HCT116 (cell line): ENCODE data around the gene PHOSPHO1.

ENCODE experiments used
- CTCF ChIP-seq, 3 experiments: fragments of 200-600 bp in 1 of 3; sonication (generic) in 1 of 3; IDR thresholded peaks in 2 of 3; conservative IDR thresholded peaks in 1 of 3; 2 replicates each; pipeline ENCODE4 v1.5.1; 2012 to 2017; ENCODE audit warnings: low read depth in 2 of 3, low read length in 2 of 3, antibody characterized with exemption in 1 of 3, borderline replicate concordance in 1 of 3, control low read depth in 1 of 3, mild to moderate bottlenecking in 1 of 3, mixed read lengths in 1 of 3, mixed run types in 1 of 3, moderate library complexity in 1 of 3; ENCODE audit not compliant: insufficient read depth in 1 of 3
- EZH2 ChIP-seq: fragments of 200-600 bp; sonication (generic); IDR thresholded peaks from 2 replicates; pipeline ENCODE4 v1.6.1; 2017; ENCODE audit warnings: antibody characterized with exemption, mixed run types
- JUND ChIP-seq: IDR thresholded peaks from 2 replicates; pipeline ENCODE4 v1.6.1; 2012
- POLR2A ChIP-seq: IDR thresholded peaks from 2 replicates; pipeline ENCODE4 v1.7.0; 2011; ENCODE audit warnings: borderline replicate concordance; ENCODE audit not compliant: insufficient read depth, insufficient read length; ENCODE audit errors: extremely low read depth
- REST ChIP-seq: IDR thresholded peaks from 2 replicates; pipeline ENCODE4 v1.6.1; 2012; ENCODE audit warnings: low read depth
- SP1 ChIP-seq: IDR thresholded peaks from 2 replicates; pipeline ENCODE4 v1.6.1; 2012; ENCODE audit warnings: low read depth
- SRF ChIP-seq: IDR thresholded peaks from 2 replicates; pipeline ENCODE4 v1.6.1; 2012; ENCODE audit warnings: low read depth

DNA sequence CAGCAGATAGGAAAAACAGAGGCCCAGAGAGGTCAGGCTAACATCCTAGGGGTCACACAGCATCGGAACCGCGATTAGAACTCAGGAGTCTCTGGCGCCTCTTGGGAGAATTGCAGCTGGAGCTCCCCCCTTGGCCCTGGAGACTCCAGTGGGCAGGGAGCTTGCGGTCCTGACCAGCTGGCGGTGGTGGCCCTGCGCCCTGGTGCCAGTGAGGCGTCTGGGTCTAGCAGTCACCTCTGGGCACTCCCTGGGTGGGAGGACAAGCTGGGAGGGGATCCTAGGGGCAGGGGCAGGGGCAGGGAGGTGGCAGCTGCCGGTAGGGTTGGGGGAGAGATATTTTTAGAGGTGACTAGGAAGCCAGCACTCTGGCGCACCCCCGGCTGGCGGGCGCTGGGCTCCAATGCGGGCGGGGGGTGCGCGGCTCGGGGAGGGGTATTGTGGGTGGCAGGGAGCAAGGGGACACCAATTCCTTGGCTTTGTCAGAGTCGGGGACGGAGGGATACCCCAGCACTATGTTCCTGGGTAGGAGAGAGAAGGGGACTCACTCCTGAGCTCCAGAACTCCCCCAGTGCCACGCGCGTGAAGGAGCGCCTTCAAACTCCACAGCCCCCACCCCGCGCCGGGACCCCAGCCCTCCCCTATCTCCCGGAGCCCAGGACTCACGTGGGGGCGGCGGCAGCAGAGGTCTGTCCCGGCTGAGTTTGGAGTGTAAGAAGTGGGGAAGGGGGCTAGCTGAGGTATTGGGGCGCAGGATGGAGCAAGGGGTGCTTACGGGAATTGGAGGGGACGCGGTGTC is 584 bp downstream of the PHOSPHO1 start:
- TF ChIP-seq CTCF (IDR thresholded peaks at IDR 0.05 in 2 of 3, conservative IDR thresholded peaks at IDR 0.05 in 1 of 3; ENCODE audit: borderline replicate concordance in 1 of 3, insufficient read depth in 1 of 3, low read depth in 2 of 3, low read length in 2 of 3), result no peak
- no peak for TF ChIP-seq EZH2
- no peak for TF ChIP-seq POLR2A
- no peak for TF ChIP-seq SRF
- TF ChIP-seq SP1, result no peak
- no peak for TF ChIP-seq JUND
- no peak for TF ChIP-seq REST
